Trophoblast cell (in vitro differentiated cells and primary cell): ENCODE measurements around the gene SYNJ2.

ENCODE experiments used
- DNase-seq, 2 donors: peaks; one replicate each; pipeline ENCODE4 v3.0.0-alpha.2; 2016
- H2AFZ ChIP-seq: 2 replicates; pipeline ENCODE4 v1.6.1; 2013; ENCODE audit warnings: low read length, moderate library complexity, mild to moderate bottlenecking; ENCODE audit not compliant: insufficient read depth, poor library complexity
- H2AK5ac ChIP-seq: 2 replicates; pipeline ENCODE4 v1.6.1; 2013; ENCODE audit warnings: mild to moderate bottlenecking, low read length
- H2BK120ac ChIP-seq: 2 replicates; pipeline ENCODE4 v1.6.1; 2013; ENCODE audit warnings: low read length, mild to moderate bottlenecking, moderate library complexity; ENCODE audit not compliant: insufficient read depth, poor library complexity
- H2BK12ac ChIP-seq: 2 replicates; pipeline ENCODE4 v1.6.1; 2013; ENCODE audit warnings: mild to moderate bottlenecking, low read length, moderate library complexity
- H2BK5ac ChIP-seq: 2 replicates; pipeline ENCODE4 v1.6.1; 2013; ENCODE audit warnings: low read length, low read depth, moderate library complexity, mild to moderate bottlenecking; ENCODE audit not compliant: poor library complexity
- H3K14ac ChIP-seq: 2 replicates; pipeline ENCODE4 v1.6.1; 2013; ENCODE audit warnings: mild to moderate bottlenecking, low read length
- H3K18ac ChIP-seq: 2 replicates; pipeline ENCODE4 v1.6.1; 2013; ENCODE audit warnings: mild to moderate bottlenecking, low read length
- H3K23ac ChIP-seq: 2 replicates; pipeline ENCODE4 v1.6.1; 2013; ENCODE audit warnings: low read length
- H3K27ac ChIP-seq: 2 replicates; pipeline ENCODE4 v1.5.1; 2013; ENCODE audit warnings: low read depth, mild to moderate bottlenecking, inconsistent platforms, low read length, moderate library complexity
- H3K27me3 ChIP-seq: 2 replicates; pipeline ENCODE4 v1.6.1; 2013; ENCODE audit warnings: inconsistent platforms, mild to moderate bottlenecking, low read length, moderate library complexity; ENCODE audit not compliant: insufficient read depth
- H3K36me3 ChIP-seq, 2 experiments: 1 replicate in 1 of 2; 2 replicates in 1 of 2; pipeline ENCODE4 v1.6.1; 2013; ENCODE audit warnings: low read length in 2 of 2, mild to moderate bottlenecking in 2 of 2, moderate library complexity in 1 of 2; ENCODE audit not compliant: insufficient read depth in 2 of 2, control insufficient read depth in 1 of 2
- H3K4ac ChIP-seq: 2 replicates; pipeline ENCODE4 v1.6.1; 2013; ENCODE audit warnings: low read depth, mild to moderate bottlenecking, low read length, moderate library complexity
- H3K4me1 ChIP-seq, 2 experiments: 1 replicate in 1 of 2; 2 replicates in 1 of 2; pipeline ENCODE4 v1.6.1; 2013; ENCODE audit warnings: low read length in 2 of 2, mild to moderate bottlenecking in 2 of 2, moderate library complexity in 1 of 2; ENCODE audit not compliant: insufficient read depth in 2 of 2, control insufficient read depth in 1 of 2
- H3K4me2 ChIP-seq: 2 replicates; pipeline ENCODE4 v1.6.1; 2013; ENCODE audit warnings: inconsistent platforms, mild to moderate bottlenecking, low read length, moderate library complexity
- H3K4me3 ChIP-seq: 2 replicates; pipeline ENCODE4 v1.5.1; 2013; ENCODE audit warnings: mild to moderate bottlenecking, low read depth, low read length, inconsistent platforms
- H3K79me1 ChIP-seq: one replicate; pipeline ENCODE4 v1.6.1; 2013; ENCODE audit warnings: low read length
- H3K79me2 ChIP-seq: 2 replicates; pipeline ENCODE4 v1.6.1; 2013; ENCODE audit warnings: low read length, mild to moderate bottlenecking; ENCODE audit not compliant: control insufficient read depth, insufficient read depth, poor library complexity
- H3K9ac ChIP-seq: 2 replicates; pipeline ENCODE4 v1.6.1; 2013; ENCODE audit warnings: mild to moderate bottlenecking, low read length
- H3K9me3 ChIP-seq: 2 replicates; pipeline ENCODE4 v1.6.1; 2013; ENCODE audit warnings: low read depth, mild to moderate bottlenecking, control low read depth, inconsistent platforms, low read length; ENCODE audit not compliant: insufficient read depth
- H4K12ac ChIP-seq: 2 replicates; pipeline ENCODE4 v1.6.1; 2013; ENCODE audit warnings: low read depth, mild to moderate bottlenecking, low read length, moderate library complexity
- H4K8ac ChIP-seq: 2 replicates; pipeline ENCODE4 v1.6.1; 2013; ENCODE audit warnings: low read depth, mild to moderate bottlenecking, low read length, moderate library complexity
- H4K91ac ChIP-seq: one replicate; pipeline ENCODE4 v1.6.1; 2013; ENCODE audit warnings: low read depth, mild to moderate bottlenecking, low read length, moderate library complexity
- WGBS: extraction: QIAGEN DNeasy Blood & Tissue Kit; methylation state at CpG from one replicate; pipeline ENCODE4 v1.1.7; 2013; ENCODE audit warnings: missing lambda C conversion rate; ENCODE audit not compliant: insufficient read length, insufficient coverage; ENCODE audit errors: extremely low coverage; 5-methylcytosine and 5-hydroxymethylcytosine counted together

Gene SYNJ2

DNA sequence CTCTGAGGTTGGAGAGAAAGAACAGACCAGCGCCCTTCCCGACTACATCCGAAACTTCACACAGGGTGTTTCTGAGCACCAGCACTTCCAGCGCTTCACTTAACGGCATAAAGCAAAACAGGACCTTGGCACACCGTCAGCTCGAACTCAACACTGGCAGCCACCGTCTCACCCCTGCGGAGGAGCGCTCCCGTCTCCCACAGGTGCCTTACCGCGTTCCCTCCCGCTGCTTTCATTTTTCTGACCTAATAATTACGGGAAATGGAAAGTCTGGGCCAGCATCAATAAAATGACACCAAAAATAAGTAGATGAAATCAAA lies 37.7 kb upstream of the SYNJ2 start:
- Histone ChIP-seq H3K4me2 (no peak overlapping the region), H3K9me3 (peaks cover 5% of the 10 kb centered on the region), H4K12ac (no peak overlapping the region), H3K27me3 (no peaks in the 10 kb centered on the region), H2BK12ac (no peak overlapping the region), H3K9ac (no peak overlapping the region), H2BK5ac (no peak overlapping the region), H3K4me3 (no peak overlapping the region), H4K8ac (no peak overlapping the region), H2AFZ (no peak overlapping the region), H3K79me1 (no peaks in the 10 kb centered on the region), H3K4me1 (no peaks in the 10 kb centered on the region), H3K79me2 (no peaks in the 10 kb centered on the region), H3K27ac (no peak overlapping the region), H3K23ac (no peak overlapping the region), H2BK120ac (no peak overlapping the region), H4K91ac (no peak overlapping the region), H3K14ac (no peak overlapping the region), H3K18ac (no peak overlapping the region), H3K36me3 (peaks cover 45 to 53% of the 10 kb centered on the region in 2 experiments), H3K4ac (no peak overlapping the region), H2AK5ac (no peak overlapping the region)
- DNase-seq: no peak
- WGBS: no CpG with 5 or more reads among the region's 15 CpGs

DNA sequence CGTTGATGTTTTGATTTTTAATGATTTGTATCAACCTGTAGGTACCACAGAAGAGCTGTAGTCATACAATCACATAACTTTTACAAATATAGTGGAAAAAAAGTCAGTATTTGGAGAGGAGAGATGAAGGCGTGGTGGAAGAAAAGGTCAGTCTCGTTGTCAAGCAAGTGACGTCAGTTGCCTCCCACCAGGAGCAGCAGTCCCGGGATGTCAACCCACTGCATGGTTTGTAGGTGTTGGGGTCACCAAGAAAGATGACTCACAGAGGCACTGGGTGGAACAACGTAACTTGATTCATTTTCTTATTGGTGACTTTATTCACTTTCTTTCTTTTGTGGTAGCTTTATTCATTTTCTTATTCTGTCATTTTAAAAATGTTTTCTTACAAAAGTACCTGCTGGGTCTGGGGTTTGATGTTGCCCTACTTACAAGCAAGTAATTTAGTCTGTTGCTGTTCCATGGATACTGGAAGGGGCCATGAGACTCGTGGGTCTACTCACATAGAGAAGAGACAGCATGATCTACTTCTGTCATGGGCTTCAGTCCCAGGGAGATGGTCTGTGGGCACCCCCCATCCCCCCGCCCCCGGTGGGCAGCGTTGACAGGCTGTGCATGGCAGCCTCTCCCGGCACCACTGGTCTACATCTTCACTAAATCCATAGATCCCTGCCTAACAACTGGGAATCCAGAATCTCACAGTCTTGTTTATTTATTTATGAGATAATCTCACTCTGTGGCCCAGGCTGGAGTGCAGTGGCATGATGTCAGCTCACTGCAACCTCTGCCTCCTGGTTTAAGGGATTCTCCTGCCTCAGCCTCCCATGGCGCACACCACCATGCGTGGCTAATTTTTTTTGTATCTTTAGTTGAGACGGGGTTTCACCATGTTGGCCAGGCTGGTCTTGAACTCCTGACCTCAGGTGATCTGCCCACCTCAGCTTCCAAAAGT lies 36.4 kb upstream of the SYNJ2 start:
- H3K79me2 ChIP-seq: no peaks in the 10 kb centered on the region
- H4K91ac ChIP-seq: no peak overlapping the region
- no peak overlapping the region for H3K18ac ChIP-seq
- no peak overlapping the region for H2BK5ac ChIP-seq
- H2AFZ ChIP-seq: no peak overlapping the region
- no peak overlapping the region for H2BK12ac ChIP-seq
- H3K9me3 ChIP-seq: peaks cover 5% of the 10 kb centered on the region
- H3K14ac ChIP-seq: no peak overlapping the region
- DNase-seq: no peak
- no peak overlapping the region for H3K4me2 ChIP-seq
- H3K4me1 ChIP-seq: no peaks in the 10 kb centered on the region
- no peaks in the 10 kb centered on the region for H3K79me1 ChIP-seq
- no peak overlapping the region for H2BK120ac ChIP-seq
- no peak overlapping the region for H4K12ac ChIP-seq
- no peak overlapping the region for H3K4ac ChIP-seq
- no peak overlapping the region for H4K8ac ChIP-seq
- no CpG with 5 or more reads among the region's 14 CpGs for WGBS
- H2AK5ac ChIP-seq: no peak overlapping the region
- H3K36me3 ChIP-seq: peaks cover 40 to 41% of the 10 kb centered on the region in 2 experiments
- no peak overlapping the region for H3K23ac ChIP-seq
- no peaks in the 10 kb centered on the region for H3K27me3 ChIP-seq
- H3K9ac ChIP-seq: no peak overlapping the region
- no peak overlapping the region for H3K27ac ChIP-seq
- H3K4me3 ChIP-seq: no peak overlapping the region

DNA sequence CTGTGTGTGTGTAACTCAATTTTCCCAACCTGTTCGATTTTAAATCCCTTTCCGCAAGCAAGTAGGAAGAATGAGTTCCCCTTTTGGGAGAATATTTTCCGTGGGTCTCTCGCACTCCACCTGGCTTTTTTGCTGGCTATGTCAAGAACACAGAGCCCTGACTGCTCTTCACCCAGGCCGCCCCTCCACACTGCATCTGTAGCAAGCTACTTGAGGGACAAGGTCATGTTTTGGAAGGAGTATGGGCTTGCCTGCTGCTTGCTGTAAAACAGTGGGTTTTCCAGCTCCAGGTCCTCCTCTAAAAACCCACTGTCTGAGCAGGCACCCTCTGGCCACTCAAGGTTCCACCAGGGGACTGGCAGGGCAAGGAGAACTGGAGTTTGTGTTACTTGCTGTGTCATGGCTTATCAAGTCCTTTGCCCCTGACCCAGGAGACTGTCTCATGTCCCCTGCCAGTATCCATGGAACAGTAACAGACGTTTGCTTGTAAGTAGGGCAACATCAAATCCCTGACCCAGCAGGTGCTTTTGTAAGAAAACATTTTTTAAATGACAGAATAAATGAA lies 35.5 kb upstream of the SYNJ2 start:
- Histone ChIP-seq H2BK5ac (no peak overlapping the region), H3K18ac (no peak overlapping the region), H3K9ac (no peak overlapping the region), H3K23ac (no peak overlapping the region), H3K27me3 (no peaks in the 10 kb centered on the region), H3K4me3 (no peak overlapping the region), H3K4me2 (no peak overlapping the region), H2BK12ac (no peak overlapping the region), H3K4ac (no peak overlapping the region), H3K36me3 (peaks cover 33 to 37% of the 10 kb centered on the region in 2 experiments), H4K12ac (no peak overlapping the region), H3K79me2 (no peaks in the 10 kb centered on the region), H3K79me1 (no peaks in the 10 kb centered on the region), H2AFZ (no peak overlapping the region), H3K9me3 (peaks cover 5% of the 10 kb centered on the region), H4K91ac (no peak overlapping the region), H3K14ac (no peak overlapping the region), H3K4me1 (no peaks in the 10 kb centered on the region), H3K27ac (no peak overlapping the region), H4K8ac (no peak overlapping the region), H2AK5ac (no peak overlapping the region), H2BK120ac (no peak overlapping the region)
- WGBS: no CpG with 5 or more reads among the region's 6 CpGs
- no peak for DNase-seq

GRCh38 chr6:157946865-157947532 lies 34.7 kb upstream of the SYNJ2 start:
- H3K9ac ChIP-seq: no peak overlapping the region
- no peak overlapping the region for H3K14ac ChIP-seq
- no peak overlapping the region for H2BK5ac ChIP-seq
- WGBS: no CpG with 5 or more reads among the region's 5 CpGs
- no peaks in the 10 kb centered on the region for H3K79me2 ChIP-seq
- no peak overlapping the region for H3K4ac ChIP-seq
- H4K8ac ChIP-seq: no peak overlapping the region
- DNase-seq: peak in 1 of 2 donors; percentile 34
- no peak overlapping the region for H3K23ac ChIP-seq
- H2AK5ac ChIP-seq: no peak overlapping the region
- no peak overlapping the region for H3K18ac ChIP-seq
- no peak overlapping the region for H4K91ac ChIP-seq
- peaks cover 5% of the 10 kb centered on the region for H3K9me3 ChIP-seq
- H3K36me3 ChIP-seq: peaks cover 28 to 31% of the 10 kb centered on the region in 2 experiments
- no peak overlapping the region for H3K4me2 ChIP-seq
- H3K79me1 ChIP-seq: no peaks in the 10 kb centered on the region
- no peak overlapping the region for H2AFZ ChIP-seq
- no peak overlapping the region for H3K4me3 ChIP-seq
- H3K27me3 ChIP-seq: no peaks in the 10 kb centered on the region
- no peak overlapping the region for H3K27ac ChIP-seq
- no peak overlapping the region for H4K12ac ChIP-seq
- H2BK12ac ChIP-seq: no peak overlapping the region
- H2BK120ac ChIP-seq: no peak overlapping the region
- H3K4me1 ChIP-seq: no peaks in the 10 kb centered on the region
